ENCODE results near the gene PNISR.
A peak's percentile ranks its signal among the peaks of the same experiment; 100 is the strongest.

The PNISR gene

DNA sequence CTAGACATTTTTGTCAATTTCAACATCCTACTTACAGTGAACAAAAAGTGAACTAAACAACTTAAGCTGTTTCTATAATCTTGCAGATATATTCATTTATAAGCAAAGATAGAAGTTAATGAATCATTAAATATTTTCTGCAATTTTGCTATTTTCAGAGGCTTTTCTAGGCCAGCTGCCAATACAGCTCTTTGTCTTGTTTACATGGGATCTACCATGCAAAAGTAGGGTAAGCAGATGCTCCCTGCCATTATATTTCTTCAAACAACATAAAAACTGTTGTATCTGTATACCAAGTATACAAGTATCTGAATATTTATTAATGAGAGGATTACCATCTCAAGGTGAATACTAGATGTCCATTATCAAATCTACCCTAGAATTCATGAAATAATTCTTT, 15.4 kb downstream of the PNISR start:
- DNase-seq (ENCODE audit: low read depth in 4 of 4, low spot score in 1 of 4) = no peak

DNA sequence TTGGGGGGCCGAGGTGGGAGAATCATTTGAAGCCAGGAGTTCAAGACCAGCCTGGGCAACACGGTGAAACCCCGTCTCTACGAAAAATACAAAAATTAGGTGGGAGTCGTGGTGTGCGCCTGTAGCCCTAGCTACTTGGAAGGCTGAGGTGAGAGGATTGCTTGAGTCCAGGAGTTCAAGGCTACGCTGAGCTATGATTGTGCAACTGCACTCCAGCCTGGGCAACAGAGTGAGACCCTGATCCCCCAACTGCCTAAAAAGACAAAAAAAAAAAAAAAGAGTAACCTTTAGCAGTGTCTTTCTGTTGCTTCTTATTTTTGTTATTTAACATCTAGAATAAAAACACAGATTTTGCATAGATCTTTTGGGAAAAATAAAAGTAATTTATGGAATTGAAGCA, 18.0 kb downstream of the PNISR start:
- no peak for DNase-seq (ENCODE audit: low read depth in 4 of 4, low spot score in 1 of 4)

DNA sequence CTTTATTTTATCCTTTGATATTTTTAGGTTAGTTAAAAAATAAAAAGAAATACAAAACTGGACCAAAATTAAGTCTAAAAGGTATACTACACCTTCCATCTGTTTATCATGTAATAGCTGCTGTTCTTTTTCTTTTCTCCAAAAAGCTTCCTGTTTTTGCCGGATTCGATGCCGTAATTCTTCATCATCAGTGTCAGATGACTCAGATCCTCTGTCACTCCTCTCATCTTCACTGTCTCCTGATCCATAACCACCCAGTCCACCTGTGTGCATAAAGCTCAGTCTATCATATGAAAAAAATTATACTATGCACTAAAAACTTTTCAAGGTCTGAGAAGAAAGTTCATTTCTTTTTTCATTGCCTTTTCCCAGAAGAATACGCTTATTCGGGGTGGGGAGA, 22.7 kb downstream of the PNISR start:
- DNase-seq (ENCODE audit: low read depth in 4 of 4, low spot score in 1 of 4) = no peak

DNA sequence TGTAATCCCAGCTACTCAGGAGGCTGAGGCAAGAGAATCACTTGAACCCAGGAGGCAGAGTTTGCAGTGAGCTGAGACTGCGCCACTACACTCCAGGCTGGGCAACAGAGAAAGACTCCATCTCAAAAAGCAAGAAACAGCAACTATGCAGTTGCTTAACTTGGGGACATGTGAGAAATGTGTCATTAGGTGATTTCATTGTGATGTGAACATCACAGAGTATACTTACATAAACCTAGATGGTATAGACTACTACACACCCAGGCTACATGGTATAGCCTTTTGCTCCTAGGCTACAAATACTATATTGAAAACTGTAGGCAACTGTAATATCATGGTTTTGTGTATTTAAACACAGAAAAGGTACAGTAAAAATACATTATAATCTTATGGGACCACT, 27.8 kb downstream of the PNISR start:
- DNase-seq (ENCODE audit: low read depth in 4 of 4, low spot score in 1 of 4) = no peak

DNA sequence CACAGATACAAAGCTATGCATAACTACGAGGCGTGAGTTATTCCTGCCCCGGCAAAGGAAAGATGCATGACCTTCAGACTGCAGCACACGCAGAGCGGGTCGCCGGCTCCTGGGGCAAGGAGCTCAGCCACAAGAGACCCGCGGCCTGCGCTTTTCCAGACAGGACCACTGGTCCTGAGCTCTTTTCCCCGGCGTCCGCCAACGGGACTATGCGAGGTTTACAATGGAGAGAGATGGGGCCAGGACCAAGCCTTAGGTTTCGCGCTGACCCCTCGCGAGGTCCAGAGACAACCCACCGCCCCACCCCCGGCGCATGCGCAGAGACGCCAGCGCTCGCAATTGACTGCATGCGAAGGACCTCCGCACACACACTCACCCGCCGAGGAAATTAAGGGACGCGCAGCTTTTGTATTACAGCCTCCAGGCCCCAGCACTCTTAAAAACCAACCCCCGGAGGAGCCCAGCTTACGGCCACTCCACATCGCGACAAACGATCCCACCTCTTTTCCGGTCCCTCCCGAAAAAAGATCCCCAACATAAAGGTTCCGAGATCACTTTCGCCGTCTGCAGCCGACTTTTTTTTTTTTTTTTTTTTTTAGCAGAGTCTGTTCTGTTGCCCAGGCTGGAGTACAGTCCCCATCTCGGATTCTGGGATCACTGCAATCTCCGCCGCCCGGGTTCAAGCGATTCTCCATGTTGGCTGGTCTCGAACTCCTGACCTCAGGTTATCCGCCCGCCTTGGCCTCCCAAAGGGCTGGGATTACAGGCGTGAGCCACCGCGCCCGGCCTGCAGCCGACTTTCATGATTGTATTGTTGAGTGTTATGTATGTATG, 31.2 kb downstream of the PNISR start, which contains the start of gene COQ3:
Gene COQ3 (minus strand): TSS at position 498 of the 834 bp plus-strand sequence. CDS start 16 bp downstream, at position 482.
- DNase-seq (ENCODE audit: low read depth in 4 of 4, low spot score in 1 of 4) = peak; percentile 46 to 54 (median 50)

DNA sequence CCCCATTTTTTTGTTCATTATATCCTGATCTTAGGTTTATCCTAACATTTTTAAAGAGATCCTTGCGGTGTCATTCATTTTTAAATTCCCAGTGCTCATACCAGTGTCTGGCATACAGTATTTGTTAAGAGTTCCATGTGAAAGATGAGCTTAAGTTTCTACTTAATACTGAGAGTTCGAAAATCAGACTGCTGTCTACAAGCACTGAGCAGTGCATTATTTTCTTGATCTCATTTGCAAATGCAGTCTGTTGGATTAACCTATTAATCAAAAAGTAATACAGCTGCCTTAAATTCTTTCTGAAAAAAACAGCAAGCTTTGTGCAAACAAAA, 31.8 kb downstream of the PNISR start:
- DNase-seq (ENCODE audit: low read depth in 4 of 4, low spot score in 1 of 4) = no peak

DNA sequence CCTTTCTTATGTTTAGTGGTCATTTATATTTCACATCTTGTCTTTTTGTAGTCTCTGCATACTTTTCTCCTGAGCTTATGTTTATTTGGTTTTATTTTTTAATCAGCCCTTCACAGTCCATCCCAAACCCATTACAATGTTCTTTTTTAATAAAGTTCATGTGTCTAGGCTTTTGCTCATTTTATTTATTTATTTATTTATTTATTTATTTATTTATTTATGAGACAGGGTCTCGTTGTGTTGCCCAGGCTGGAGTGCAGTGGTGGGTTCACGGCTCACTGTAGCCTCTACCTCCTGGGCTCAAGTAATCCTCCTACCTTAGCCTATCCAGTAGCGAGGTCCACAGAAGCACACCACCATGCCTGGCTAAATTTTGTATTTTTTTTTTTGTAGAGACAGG, 34.2 kb downstream of the PNISR start:
- no peak for DNase-seq (ENCODE audit: low read depth in 4 of 4, low spot score in 1 of 4)

DNA sequence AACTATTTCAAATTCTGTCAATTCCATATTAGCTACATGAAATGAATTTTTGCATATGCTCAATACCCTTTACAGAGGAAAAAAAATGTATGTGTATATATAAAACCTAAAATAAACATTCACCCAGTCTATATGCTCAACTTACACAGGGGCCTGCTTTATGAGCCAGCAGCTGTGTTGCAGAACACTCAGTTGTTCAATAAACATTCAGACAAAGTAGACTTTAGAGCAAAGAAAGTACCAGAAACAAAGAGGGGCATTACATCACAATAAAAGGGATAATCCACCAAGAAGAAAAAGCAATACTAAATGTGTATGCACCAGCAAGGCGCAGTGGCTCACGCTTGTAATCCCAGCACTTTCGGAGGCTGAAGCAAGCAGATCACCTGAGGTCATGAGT, 40.6 kb downstream of the PNISR start:
- no peak for DNase-seq (ENCODE audit: low read depth in 4 of 4, low spot score in 1 of 4)

DNA sequence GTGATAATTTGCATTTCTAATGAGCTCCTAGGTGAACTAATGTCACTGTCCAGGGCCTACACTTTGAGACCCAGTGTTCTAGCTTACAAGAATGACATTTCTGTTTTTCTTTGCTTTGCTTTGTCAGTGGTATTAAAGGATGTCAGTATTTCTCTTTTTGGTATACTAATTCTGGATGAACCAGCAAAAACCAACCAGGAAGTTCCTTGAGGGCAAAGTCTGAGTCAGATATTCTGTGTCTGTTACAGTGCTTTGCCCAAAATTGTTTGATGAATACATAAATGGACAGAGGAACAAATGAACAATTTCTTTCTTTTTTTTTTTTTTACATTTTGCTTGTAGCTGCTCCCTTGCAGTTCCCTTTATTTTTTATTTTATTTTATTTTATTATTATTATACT, 46.5 kb downstream of the PNISR start:
- no peak for DNase-seq (ENCODE audit: low read depth in 4 of 4, low spot score in 1 of 4)

DNA sequence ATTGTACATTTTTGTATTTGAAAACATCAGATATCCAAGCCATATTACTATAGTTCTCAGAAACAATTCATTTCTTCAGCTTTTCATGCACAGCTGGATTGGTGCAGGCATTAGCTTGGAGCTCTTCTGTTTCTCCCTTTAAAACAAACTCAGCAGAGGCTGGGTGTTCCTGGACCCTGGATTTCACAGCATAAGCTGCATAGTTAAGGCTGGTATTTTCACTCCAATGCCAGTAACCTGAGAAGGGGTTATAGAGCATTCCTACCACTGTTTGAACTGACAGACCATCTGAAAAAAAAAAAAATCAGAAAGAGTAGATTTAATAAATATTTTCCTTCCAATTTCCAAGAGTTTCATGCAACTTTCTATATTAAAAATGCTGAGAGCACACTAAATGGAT, 55.6 kb downstream of the PNISR start:
- DNase-seq (ENCODE audit: low read depth in 4 of 4, low spot score in 1 of 4) = no peak

DNA sequence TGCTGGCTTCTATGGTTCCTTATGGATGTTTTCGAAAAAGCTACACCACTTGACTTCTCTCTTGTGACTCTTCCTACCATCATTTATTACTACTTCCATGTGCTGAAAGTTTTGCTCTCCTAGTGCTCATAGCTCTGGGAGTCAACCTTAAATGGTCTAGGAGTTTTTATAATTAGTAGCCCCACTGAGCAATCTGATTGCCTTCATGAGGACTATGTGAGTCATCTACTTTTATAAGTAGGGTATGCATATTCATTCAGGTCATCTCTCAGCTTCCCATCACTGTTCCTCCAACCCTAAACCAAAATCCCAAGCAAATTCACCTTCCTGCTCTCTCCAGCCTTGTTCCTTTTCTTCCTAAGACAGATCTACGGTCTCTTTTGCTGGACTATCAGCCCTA, 58.3 kb downstream of the PNISR start:
- no peak for DNase-seq (ENCODE audit: low read depth in 4 of 4, low spot score in 1 of 4)

DNA sequence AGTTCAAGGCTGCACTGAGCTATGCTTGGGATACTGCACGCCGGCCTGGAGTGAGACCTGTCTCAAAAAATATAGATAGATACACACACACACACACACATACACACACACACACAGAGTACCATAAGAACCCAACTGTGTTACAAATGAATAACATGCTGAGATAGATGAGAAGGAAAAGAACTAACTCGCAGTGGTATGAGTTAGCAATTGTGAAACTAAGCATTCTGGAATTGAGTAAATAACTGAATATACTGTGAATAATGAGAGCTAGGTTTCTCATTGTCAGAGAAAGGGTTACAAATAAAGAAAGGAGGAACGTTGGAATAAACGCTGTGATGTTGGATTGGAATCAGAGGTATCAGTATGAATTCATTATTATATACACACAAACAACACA, 61.1 kb downstream of the PNISR start:
- DNase-seq (ENCODE audit: low read depth in 4 of 4, low spot score in 1 of 4) = no peak

DNA sequence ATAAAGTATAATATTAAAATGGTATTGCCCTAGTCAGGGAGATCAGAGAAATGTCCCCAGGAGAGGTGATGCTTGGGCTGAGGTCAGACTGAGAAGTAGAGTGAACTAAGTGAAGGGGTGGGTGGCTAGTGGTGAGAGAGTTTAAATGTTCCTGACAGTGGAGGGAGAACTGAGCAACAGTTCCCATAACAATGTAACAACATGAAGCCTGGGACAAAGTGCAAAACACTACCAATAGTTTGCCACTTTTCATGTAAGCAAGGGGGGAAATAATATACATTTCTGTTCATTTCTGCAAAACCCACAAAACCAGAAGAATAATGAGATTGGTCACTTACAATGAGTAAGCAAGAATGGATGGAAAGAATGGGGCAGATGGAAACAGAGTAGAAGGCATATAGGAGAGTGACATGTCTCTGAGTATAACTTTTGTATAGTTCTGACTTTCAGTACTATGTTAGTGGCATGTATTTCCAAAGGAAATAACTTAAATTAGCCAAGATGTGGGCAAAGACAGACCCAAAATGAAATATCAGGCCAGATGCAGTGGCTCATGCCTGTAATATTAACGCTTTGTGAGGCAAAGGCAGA, 62.3 kb downstream of the PNISR start:
- DNase-seq (ENCODE audit: low read depth in 4 of 4, low spot score in 1 of 4) = no peak

DNA sequence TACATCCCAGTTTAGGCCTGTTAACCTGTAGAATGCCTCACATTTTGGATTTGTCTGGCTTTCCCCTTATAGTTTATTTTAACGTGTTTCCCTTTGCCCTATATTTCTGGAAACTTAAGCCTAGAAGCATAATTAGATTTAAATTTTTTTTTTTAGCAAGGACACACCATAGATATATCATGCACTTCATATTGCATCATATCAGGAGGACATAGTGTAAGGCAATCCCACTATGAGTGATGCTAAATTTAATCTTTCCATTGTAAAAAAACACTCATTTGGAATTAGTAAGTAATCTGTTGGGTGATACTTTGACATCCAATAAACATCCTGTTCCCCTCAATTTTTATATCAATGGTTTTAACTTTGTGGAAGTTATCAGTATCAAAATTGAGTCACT, 65.3 kb downstream of the PNISR start:
- DNase-seq (ENCODE audit: low read depth in 4 of 4, low spot score in 1 of 4) = no peak

DNA sequence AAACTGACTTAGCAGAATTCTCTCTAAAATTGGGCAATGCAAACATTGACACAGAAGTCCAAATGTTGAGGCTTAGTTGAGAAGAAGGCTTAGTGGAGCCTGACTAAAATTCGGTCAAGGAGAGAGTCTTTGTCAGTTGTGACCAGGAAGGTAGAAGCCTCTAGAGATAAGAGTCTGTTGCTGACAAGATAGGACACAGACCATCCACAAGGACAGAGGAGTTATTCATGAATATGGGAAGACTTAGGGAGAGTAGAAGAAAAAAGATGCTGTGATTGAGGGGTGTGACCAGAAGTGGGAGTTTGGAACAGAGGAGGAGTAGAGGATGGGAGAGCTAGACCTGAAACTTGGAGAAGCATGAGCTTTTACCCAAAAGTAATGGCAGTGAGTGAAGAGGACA, 68.5 kb downstream of the PNISR start:
- no peak for DNase-seq (ENCODE audit: low read depth in 4 of 4, low spot score in 1 of 4)

DNA sequence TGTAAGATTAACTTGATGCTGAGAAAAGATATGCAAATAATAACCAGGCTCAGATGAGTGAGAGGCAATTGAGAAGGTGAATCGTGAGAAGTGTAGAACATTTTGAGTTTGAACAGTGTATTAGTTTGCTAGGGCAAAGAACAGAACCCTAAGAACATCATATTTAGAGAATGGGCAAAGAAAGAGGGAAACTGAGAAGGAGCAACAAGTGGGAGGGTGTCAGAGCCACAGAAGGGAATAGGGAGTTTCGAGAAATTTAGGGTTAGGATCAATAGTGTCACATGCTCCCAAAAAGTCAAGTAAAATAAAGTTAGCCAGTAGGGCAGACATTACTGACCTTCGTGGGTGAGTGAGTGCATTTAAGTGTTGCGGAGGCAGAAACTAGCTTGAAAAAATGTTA, 70.1 kb downstream of the PNISR start:
- DNase-seq (ENCODE audit: low read depth in 4 of 4, low spot score in 1 of 4) = no peak

DNA sequence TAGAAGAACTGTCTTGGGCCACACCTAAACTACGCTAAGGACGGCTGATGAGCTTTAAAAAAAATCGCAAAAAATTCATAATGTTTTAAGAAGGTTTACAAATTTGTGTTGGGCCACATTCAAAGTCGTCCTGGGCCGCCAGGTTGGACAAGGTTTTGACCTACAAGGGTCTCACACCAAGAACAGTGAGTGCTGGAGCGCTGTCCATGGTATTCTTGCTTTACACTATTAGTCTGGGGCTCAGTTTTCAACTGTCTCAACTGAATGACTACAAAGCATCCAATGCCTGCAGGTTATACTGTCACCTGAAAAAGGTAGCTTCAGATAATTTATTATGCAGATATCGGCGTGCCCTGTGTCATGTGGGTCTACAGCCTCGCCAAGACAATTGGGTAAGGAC, 72.0 kb downstream of the PNISR start:
- no peak for DNase-seq (ENCODE audit: low read depth in 4 of 4, low spot score in 1 of 4)

DNA sequence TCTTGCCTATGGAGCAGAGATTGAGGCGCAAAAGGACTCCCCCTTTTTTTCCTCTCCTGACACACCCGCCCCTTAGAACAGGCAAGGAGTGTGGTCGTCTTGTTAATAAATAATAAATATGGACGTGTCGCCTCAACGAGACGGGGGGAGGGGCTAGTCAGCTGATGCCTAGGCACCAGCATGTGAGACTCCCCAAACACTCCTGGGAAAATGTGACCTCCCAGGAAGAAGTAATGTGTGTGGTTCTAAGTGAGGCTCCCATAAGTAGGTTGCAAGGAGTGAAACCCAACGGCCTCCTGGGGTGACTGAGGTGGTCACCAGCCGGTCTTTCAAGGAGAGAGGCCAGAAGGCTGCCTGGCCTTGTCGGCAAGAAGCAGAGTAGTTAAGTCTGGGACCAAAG, 74.5 kb downstream of the PNISR start:
- DNase-seq (ENCODE audit: low read depth in 4 of 4, low spot score in 1 of 4) = no peak

DNA sequence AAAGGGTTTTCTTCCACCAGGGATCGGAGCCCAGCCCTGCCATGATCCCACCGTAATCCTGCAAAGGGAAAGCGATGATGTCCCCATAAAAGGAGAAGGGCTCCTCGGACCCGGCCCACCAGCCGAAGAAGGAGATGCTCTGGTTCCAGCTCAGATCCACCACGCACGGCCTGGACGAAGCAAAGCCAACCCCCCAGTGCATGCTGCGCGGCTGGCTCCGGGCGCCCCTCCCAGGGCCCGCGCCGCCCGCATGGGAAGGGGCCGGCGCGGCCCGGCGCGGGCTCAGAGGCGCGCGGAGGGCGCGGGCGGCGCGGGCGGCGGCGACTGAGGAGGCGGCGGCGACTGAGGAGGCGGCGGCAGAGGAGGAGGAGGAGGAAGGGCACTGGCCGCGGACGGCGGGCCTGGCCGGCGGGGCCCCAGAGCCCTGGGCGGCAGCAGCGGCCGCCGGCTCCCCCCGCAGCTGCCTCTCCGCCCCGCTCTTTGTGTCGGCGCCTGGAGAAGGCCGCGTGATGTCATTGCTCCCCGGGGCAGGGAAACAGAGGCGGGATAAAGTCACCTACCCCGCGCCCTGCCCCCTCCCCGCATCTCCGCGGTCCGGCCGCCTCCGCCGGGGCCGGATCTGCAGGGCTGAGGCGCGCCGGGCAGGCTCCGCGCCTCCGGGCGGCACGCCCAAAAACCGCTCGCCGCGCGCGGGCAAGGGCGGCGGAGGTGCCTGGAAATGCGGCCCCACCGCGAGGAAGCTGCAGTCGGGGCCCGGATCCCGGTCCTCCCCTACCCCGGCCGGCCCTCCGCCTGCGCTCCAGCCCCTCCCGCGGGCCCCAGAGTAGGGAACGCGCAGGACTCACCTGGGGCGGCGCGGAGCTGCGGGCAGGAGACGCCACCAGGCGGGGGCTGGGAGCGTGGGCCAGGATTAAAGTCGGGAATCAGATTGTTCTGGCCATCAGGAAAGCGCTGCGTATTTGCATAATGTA, 75.7 kb downstream of the PNISR start, which contains the start of gene FAXC:
Gene FAXC (minus strand): TSS at position 504 of the 971 bp plus-strand sequence. CDS start 302 bp downstream, at position 202.
- no peak for DNase-seq (ENCODE audit: low read depth in 4 of 4, low spot score in 1 of 4)

DNA sequence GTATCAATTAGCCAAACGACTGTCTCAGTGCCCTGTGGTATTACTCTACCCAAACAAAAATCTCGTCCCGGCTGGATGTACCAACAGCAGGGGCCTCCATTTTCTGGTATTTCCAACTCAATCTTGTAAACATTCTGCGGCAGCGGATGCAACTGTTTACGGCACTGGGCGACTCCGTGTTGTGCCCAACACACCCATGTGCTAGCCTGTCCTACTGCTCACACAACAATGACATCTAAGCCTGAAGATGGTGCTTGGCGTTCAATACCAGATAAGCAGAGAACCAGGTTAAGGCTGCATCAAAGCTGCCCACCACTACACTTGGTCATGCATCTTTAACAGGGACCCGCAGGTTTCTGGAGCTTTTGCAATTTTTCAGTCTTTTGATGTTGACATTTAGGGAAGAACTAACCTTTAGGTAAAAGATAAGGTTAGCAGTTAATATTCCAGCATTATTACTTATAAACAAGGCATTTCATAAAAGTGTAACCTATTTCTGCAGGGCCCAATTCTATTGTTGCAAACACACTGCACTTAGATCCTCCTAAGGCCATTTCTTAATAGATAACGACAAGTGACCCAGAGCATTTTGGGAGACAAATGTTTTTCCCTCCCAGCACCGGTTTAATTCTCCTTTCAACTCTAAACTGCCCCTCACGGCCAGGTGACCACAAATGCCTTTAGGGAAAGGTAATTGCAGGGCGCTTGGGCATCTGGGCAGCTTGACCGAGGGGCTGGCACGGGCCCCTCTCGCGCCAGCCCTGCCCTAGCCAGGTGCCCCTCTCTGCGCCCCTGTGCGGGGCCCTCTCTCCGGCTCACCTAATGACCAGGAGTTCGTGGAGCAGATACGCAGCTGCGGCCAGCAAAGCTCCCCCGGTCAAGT, 76.6 kb downstream of the PNISR start:
- DNase-seq (ENCODE audit: low read depth in 4 of 4, low spot score in 1 of 4) = no peak

All from stimulated activated CD4-positive, alpha-beta T cell treated with anti-CD3 and anti-CD28 coated beads, Interleukin-1b, Interleukin-23, amount 100 ng/mL, for 24 hours (primary cell).